Left lung (tissue), 10 donors: ENCODE results near the gene KDM4B. TPM values are rescaled to one million over a fixed set of nuclear protein-coding genes. Genes with fewer than 3 reads are reported as not detected.

Source experiments
- ATAC-seq: fragments of 200-7000 bp; cut with Tn5 transposase; one replicate; pipeline ENCODE4 v1.9.1; 2020; ENCODE audit warnings: moderate library complexity
- DNase-seq, 4 donors: peaks; one replicate each; pipeline ENCODE4 v3.0.0-alpha.2; 2013 to 2020
- H3K27ac ChIP-seq, 2 donors: fragments of 200-600 bp; sonication (generic) in 1 of 2; one replicate each; pipeline versions ENCODE4 v1.5.0 to v1.8.0; 2020 to 2021
- H3K27me3 ChIP-seq, 2 donors: fragments of 200-600 bp; sonication (generic) in 1 of 2; one replicate each; pipeline versions ENCODE4 v1.5.0 to v1.8.0; 2020 to 2021
- H3K36me3 ChIP-seq, 2 donors: fragments of 200-600 bp; sonication (generic) in 1 of 2; one replicate each; pipeline versions ENCODE4 v1.5.0 to v1.8.0; 2020 to 2021
- H3K4me1 ChIP-seq, 2 donors: fragments of 200-600 bp; one replicate each; pipeline ENCODE4 v1.8.0; 2021
- H3K4me3 ChIP-seq, 2 donors: fragments of 200-600 bp; sonication (generic) in 1 of 2; one replicate each; pipeline versions ENCODE4 v1.5.0 to v1.8.0; 2020 to 2021; ENCODE audit warnings: mild to moderate bottlenecking in 1 of 2
- H3K9me3 ChIP-seq, 2 donors: fragments of 200-600 bp; sonication (generic) in 1 of 2; one replicate each; pipeline versions ENCODE4 v1.5.0 to v1.8.0; 2020 to 2021
- intact Hi-C, 2 donors: fragments of 100-400 bp; cut with DNase I; formaldehyde crosslinking; loops; one replicate each; pipeline versions ENCODE4 v1.11.2 to v1.14.2; 2022
- polyA plus RNA-seq, 6 donors: library from polyadenylated mRNA; unstranded; fragments of 120-200 nt; gene quantifications; one replicate each; pipeline ENCODE4 v1.2.1, GENCODE V29; 2013; ENCODE audit not compliant: insufficient read length in 6 of 6
- total RNA-seq, 2 donors: library from RNA; stranded (reverse); fragmentation: NEBNext Ultra II Directional; extraction: Animal tissue kit (Norgen Biotek cat#: 25700); gene quantifications; one replicate each; pipeline ENCODE4 v1.2.1, GENCODE V29; 2021
- TF ChIP-seq, protein P1 (sequence below), 2 donors: fragments of 200-600 bp; sonication (generic) in 1 of 2; IDR thresholded peaks; one replicate each; pipeline versions ENCODE4 v1.5.0 to v1.8.0; 2021; ENCODE audit warnings: antibody characterized with exemption in 2 of 2
- donor health status: DM: no; HTN: yes; CAD: no.
- donor health status: DM: no; HTN: no; CAD: no.

Gene KDM4B
- total and polyA plus RNA-seq, 8 donors: 24.6 to 42.1 (median 31.1) TPM

DNA sequence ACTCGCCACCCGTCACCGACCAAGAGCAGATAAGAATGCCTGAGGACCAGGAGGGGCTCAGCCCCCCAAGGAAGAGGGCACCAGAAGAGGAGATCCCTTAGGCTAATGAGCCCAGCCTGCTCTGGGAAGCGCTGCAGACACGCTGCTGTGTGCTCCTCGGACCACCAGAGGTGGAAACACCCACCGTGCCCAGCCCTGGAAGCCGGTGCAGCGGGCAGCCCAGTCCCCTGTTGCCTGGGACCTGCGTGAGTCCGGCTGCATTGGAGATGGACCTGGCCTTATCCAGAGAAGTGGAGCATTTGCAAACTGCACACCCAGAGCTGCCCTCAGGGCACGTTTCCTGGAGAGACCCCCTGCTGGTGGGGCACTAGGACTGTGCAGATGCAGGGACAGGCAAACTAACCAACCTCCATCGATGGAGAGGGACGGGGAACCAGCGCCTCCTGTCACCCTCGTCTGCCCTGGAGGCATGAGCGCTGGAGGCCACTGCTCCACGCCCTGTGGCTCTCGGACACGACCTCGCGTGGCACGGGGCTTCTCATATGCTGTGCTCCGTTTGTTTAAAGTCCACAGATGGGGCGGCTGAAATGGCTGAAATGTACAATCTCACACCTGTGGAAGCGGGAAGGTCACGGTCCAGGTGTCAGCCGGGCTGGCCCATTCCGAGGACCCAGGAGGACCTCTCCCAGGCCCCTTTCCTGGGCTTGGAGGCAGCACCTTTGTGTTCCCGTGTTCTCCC lies 153.9 kb downstream of the KDM4B start:
- no peaks in the 10 kb centered on the region for H3K27me3 ChIP-seq
- no peak overlapping the region for H3K4me3 ChIP-seq
- no peak overlapping the region for H3K27ac ChIP-seq
- intact Hi-C loops: no loop called here
- no peak for ATAC-seq
- TF ChIP-seq, protein P1, sequence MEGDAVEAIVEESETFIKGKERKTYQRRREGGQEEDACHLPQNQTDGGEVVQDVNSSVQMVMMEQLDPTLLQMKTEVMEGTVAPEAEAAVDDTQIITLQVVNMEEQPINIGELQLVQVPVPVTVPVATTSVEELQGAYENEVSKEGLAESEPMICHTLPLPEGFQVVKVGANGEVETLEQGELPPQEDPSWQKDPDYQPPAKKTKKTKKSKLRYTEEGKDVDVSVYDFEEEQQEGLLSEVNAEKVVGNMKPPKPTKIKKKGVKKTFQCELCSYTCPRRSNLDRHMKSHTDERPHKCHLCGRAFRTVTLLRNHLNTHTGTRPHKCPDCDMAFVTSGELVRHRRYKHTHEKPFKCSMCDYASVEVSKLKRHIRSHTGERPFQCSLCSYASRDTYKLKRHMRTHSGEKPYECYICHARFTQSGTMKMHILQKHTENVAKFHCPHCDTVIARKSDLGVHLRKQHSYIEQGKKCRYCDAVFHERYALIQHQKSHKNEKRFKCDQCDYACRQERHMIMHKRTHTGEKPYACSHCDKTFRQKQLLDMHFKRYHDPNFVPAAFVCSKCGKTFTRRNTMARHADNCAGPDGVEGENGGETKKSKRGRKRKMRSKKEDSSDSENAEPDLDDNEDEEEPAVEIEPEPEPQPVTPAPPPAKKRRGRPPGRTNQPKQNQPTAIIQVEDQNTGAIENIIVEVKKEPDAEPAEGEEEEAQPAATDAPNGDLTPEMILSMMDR (IDR thresholded peaks at IDR 0.05): no peak
- peaks cover 0 to 56% of the 10 kb centered on the region in 2 donors for H3K36me3 ChIP-seq
- H3K4me1 ChIP-seq: peaks cover 0 to 4% of the 10 kb centered on the region in 2 donors
- DNase-seq: no peak
- no peaks in the 10 kb centered on the region for H3K9me3 ChIP-seq

DNA sequence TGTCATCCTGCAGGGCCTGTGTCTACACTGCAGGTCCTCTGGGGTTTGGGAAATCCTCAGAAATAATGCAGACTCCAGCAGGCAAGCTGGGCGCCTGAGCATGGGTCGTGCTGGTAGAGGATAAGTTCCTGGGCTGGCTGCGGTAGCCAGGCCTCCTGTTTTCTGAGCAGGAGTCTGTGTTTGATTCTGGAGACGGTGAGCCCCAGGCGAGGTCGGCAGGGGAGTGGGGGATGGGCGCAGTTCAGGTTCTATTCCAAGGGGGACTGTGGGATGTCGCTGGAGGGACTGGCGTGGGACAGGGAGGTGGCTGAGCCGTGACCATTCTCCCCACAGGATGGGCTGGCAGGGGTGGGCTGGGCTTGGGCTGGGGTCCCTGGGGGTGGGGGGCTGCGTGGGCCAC lies 154.7 kb downstream of the KDM4B start:
- Histone ChIP-seq H3K27me3 (no peaks in the 10 kb centered on the region), H3K27ac (no peak overlapping the region), H3K9me3 (no peaks in the 10 kb centered on the region), H3K4me1 (peaks cover 0 to 12% of the 10 kb centered on the region in 2 donors), H3K36me3 (peaks cover 0 to 51% of the 10 kb centered on the region in 2 donors), H3K4me3 (no peak overlapping the region)
- TF ChIP-seq, protein P1 (IDR thresholded peaks at IDR 0.05): no peak
- DNase-seq (no peak), ATAC-seq (no peak)
- intact Hi-C loops: no loop called here

DNA sequence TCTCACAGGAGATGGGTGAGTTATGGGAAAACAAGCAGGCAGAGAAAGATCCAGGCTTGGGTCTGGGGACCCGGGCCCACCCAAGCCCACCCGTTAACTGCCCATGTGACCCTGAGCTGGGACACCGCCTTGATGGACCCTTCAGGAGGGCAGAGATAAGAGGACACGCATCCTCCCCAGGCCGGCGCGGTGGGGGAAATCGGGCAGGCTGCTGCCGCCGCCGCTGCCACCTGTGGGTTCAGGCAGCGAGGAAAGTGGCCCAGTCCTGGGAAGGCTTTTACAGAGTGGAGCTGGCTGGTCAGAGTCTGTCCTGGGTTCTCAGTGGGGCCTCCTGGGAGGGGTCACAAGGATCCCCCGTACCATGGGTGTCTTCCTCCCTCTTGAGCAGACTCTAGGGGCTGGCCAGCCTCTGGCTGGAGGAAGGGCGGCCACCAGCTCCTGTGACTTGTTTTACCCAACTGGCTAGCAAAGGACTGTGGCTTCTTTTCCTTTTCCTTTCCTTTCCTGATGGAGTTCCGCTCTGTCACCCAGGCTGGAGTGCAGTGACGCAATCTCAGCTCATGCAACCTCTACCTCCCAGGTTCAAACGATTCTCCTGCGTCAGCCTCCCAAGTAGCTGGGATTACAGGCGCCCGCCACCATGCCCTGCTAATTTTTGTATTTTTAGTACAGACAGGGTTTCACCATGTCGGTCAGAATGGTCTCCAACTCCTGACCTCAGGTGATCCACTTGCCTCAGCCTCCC lies 155.4 kb downstream of the KDM4B start:
- Histone ChIP-seq H3K4me1 (peaks cover 0 to 19% of the 10 kb centered on the region in 2 donors), H3K27me3 (no peaks in the 10 kb centered on the region), H3K36me3 (peaks cover 0 to 46% of the 10 kb centered on the region in 2 donors), H3K4me3 (no peak overlapping the region), H3K9me3 (no peaks in the 10 kb centered on the region), H3K27ac (no peak overlapping the region)
- DNase-seq (no peak), ATAC-seq (no peak)
- TF ChIP-seq, protein P1 (IDR thresholded peaks at IDR 0.05): no peak
- intact Hi-C loops: no loop called here

DNA sequence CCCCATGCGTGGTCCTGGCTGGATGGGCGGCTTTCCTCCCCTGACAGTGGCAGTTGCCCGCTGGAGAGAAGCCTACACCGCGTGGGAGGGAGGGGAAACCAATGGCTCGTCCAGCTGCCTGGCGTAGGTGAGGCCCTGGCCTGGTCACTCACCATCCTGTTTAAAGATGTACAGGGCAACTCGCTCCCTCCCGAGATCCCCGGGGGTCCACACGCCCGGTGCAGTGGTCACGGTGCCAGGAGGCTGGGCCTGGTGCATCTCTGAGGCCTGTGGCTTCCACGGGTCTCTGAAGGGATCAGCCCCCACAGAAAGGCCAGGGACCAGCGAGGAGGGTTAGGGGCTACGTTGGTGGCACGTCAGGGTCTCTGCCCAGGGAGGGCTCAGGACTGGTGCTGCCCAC lies 156.5 kb downstream of the KDM4B start:
- intact Hi-C loops: no loop called here
- ATAC-seq (no peak), DNase-seq (no peak)

More for the DNA sequence above, 156.5 kb downstream of the KDM4B start:
- H3K4me1 ChIP-seq: peaks cover 0 to 19% of the 10 kb centered on the region in 2 donors
- no peak overlapping the region for H3K27ac ChIP-seq
- H3K27me3 ChIP-seq: no peaks in the 10 kb centered on the region
- TF ChIP-seq, protein P1 (IDR thresholded peaks at IDR 0.05): no peak
- peaks cover 0 to 41% of the 10 kb centered on the region in 2 donors for H3K36me3 ChIP-seq
- H3K9me3 ChIP-seq: no peaks in the 10 kb centered on the region
- H3K4me3 ChIP-seq: no peak overlapping the region
